H9 (cell line): ENCODE results near the gene ACSL4. TPM values are rescaled to one million over a fixed set of nuclear protein-coding genes. Genes with fewer than 3 reads are reported as not detected.
A peak's percentile ranks its signal among the peaks of the same experiment; 100 is the strongest.

ENCODE experiments used
- DNase-seq: peaks from one replicate; pipeline ENCODE4 v3.0.0-alpha.2; 2017
- H2AFZ ChIP-seq: one replicate; pipeline ENCODE4 v1.6.1; 2013; ENCODE audit warnings: mild to moderate bottlenecking, low read length, control low read depth, moderate library complexity
- H2AK5ac ChIP-seq: 2 replicates; pipeline ENCODE4 v1.6.1; 2013; ENCODE audit warnings: low read length, control low read depth, mixed read lengths; ENCODE audit not compliant: insufficient read length
- H2BK120ac ChIP-seq: one replicate; pipeline ENCODE4 v1.6.1; 2013; ENCODE audit warnings: low read depth, mild to moderate bottlenecking, low read length, control low read depth, inconsistent platforms; ENCODE audit not compliant: poor library complexity, severe bottlenecking
- H2BK12ac ChIP-seq: 2 replicates; pipeline ENCODE4 v1.6.1; 2013; ENCODE audit warnings: low read length, control low read depth, mixed read lengths, low read depth; ENCODE audit not compliant: insufficient read length
- H2BK15ac ChIP-seq: 2 replicates; pipeline ENCODE4 v1.6.1; 2013; ENCODE audit warnings: low read depth, low read length, control low read depth
- H2BK20ac ChIP-seq: one replicate; pipeline ENCODE4 v1.6.1; 2013; ENCODE audit warnings: low read depth, mild to moderate bottlenecking, low read length, control low read depth, inconsistent platforms; ENCODE audit not compliant: poor library complexity, severe bottlenecking
- H2BK5ac ChIP-seq: 2 replicates; pipeline ENCODE4 v1.6.1; 2013; ENCODE audit warnings: low read length, control low read depth, mixed read lengths; ENCODE audit not compliant: insufficient read length
- H3K14ac ChIP-seq: 2 replicates; pipeline ENCODE4 v1.6.1; 2013; ENCODE audit warnings: low read length, control low read depth; ENCODE audit not compliant: insufficient read depth
- H3K18ac ChIP-seq: 2 replicates; pipeline ENCODE4 v1.6.1; 2013; ENCODE audit warnings: low read depth, mild to moderate bottlenecking, mixed read lengths, low read length, control low read depth; ENCODE audit not compliant: insufficient read length
- H3K23ac ChIP-seq: 2 replicates; pipeline ENCODE4 v1.6.1; 2013; ENCODE audit warnings: low read length, control low read depth, mixed read lengths, low read depth; ENCODE audit not compliant: insufficient read length
- H3K23me2 ChIP-seq: 2 replicates; pipeline ENCODE4 v1.6.1; 2013; ENCODE audit warnings: low read depth, mild to moderate bottlenecking, mixed read lengths, low read length, control low read depth; ENCODE audit not compliant: insufficient read length, poor library complexity, severe bottlenecking
- H3K27ac ChIP-seq: 2 replicates; pipeline ENCODE4 v1.5.1; 2013; ENCODE audit warnings: low read length, control low read depth, mixed read lengths, low read depth; ENCODE audit not compliant: insufficient read length
- H3K27me3 ChIP-seq: 2 replicates; pipeline ENCODE4 v1.6.1; 2013; ENCODE audit warnings: low read length, control low read depth, inconsistent platforms; ENCODE audit not compliant: insufficient read depth
- H3K4ac ChIP-seq: 2 replicates; pipeline ENCODE4 v1.6.1; 2013; ENCODE audit warnings: low read depth, mild to moderate bottlenecking, control low read depth, inconsistent platforms, low read length, moderate library complexity
- H3K4me1 ChIP-seq: 2 replicates; pipeline ENCODE4 v1.6.1; 2013; ENCODE audit warnings: low read length, control low read depth, inconsistent platforms; ENCODE audit not compliant: insufficient read depth
- H3K4me2 ChIP-seq: 2 replicates; pipeline ENCODE4 v1.6.1; 2013; ENCODE audit warnings: low read length, control low read depth, mixed read lengths; ENCODE audit not compliant: insufficient read length, insufficient read depth
- H3K56ac ChIP-seq: 2 replicates; pipeline ENCODE4 v1.6.1; 2013; ENCODE audit warnings: low read depth, mild to moderate bottlenecking, mixed read lengths, low read length, control low read depth; ENCODE audit not compliant: insufficient read length
- H3K79me1 ChIP-seq: 2 replicates; pipeline ENCODE4 v1.6.1; 2013; ENCODE audit warnings: low read depth, mild to moderate bottlenecking, moderate library complexity, low read length, control low read depth, inconsistent platforms; ENCODE audit not compliant: insufficient read depth, poor library complexity, severe bottlenecking
- H3K79me2 ChIP-seq: 2 replicates; pipeline ENCODE4 v1.6.1; 2013; ENCODE audit warnings: low read length, control low read depth, inconsistent platforms; ENCODE audit not compliant: insufficient read depth
- H3K9ac ChIP-seq: 2 replicates; pipeline ENCODE4 v1.6.1; 2013; ENCODE audit warnings: low read length, control low read depth, mixed read lengths; ENCODE audit not compliant: insufficient read length; ENCODE audit errors: extremely low read depth
- H3K9me3 ChIP-seq: one replicate; pipeline ENCODE4 v1.6.1; 2013; ENCODE audit warnings: low read depth, low read length, inconsistent platforms; ENCODE audit not compliant: control insufficient read depth
- H3T11ph ChIP-seq: one replicate; pipeline ENCODE4 v1.6.1; 2013; ENCODE audit warnings: mild to moderate bottlenecking, low read length, control low read depth, inconsistent platforms
- H4K20me1 ChIP-seq: one replicate; pipeline ENCODE4 v1.6.1; 2013; ENCODE audit not compliant: control insufficient read depth, insufficient read length, insufficient read depth
- H4K5ac ChIP-seq: 2 replicates; pipeline ENCODE4 v1.6.1; 2013; ENCODE audit warnings: low read depth, mild to moderate bottlenecking, mixed read lengths, low read length, control low read depth; ENCODE audit not compliant: insufficient read length
- H4K8ac ChIP-seq: replicated peaks from 2 replicates; pipeline ENCODE4 v1.6.1; 2013; ENCODE audit warnings: low read length, control low read depth, mixed read lengths, low read depth; ENCODE audit not compliant: insufficient read length
- H4K91ac ChIP-seq: 2 replicates; pipeline ENCODE4 v1.6.1; 2013; ENCODE audit warnings: low read depth, mild to moderate bottlenecking, moderate library complexity, mixed read lengths, low read length, control low read depth; ENCODE audit not compliant: insufficient read length
- H3K27ac Mint-ChIP-seq, 3 experiments: 2 replicates in 2 of 3; 3 replicates in 1 of 3; pipeline ENCODE4 v1.8.0; 2020 to 2021; ENCODE audit warnings: mixed read lengths in 3 of 3, mild to moderate bottlenecking in 1 of 3, moderate library complexity in 1 of 3
- H3K27me3 Mint-ChIP-seq: 2 replicates; pipeline ENCODE4 v1.8.0; 2021; ENCODE audit warnings: low read depth, mild to moderate bottlenecking, moderate library complexity, mixed read lengths
- H3K36me3 Mint-ChIP-seq, 3 experiments: 2 replicates in 2 of 3; 3 replicates in 1 of 3; pipeline ENCODE4 v1.8.0; 2020 to 2021; ENCODE audit warnings: low read depth in 3 of 3, mixed read lengths in 3 of 3; ENCODE audit not compliant: insufficient read depth in 1 of 3
- H3K4me1 Mint-ChIP-seq, 2 experiments: 2 replicates each; pipeline ENCODE4 v1.8.0; 2020; ENCODE audit warnings: mixed read lengths in 2 of 2
- H3K4me3 Mint-ChIP-seq, 2 experiments: 2 replicates in 1 of 2; 3 replicates in 1 of 2; pipeline ENCODE4 v1.8.0; 2020 to 2021; ENCODE audit warnings: mild to moderate bottlenecking in 2 of 2, mixed read lengths in 2 of 2, moderate library complexity in 1 of 2
- H3K9me3 Mint-ChIP-seq, 2 experiments: 2 replicates in 1 of 2; 3 replicates in 1 of 2; pipeline ENCODE4 v1.8.0; 2020; ENCODE audit warnings: mild to moderate bottlenecking in 2 of 2, mixed read lengths in 2 of 2, moderate library complexity in 1 of 2
- CTCF ChIP-seq: fragments of 200-600 bp; sonication (generic); conservative IDR thresholded peaks from 3 replicates; pipeline ENCODE4 v1.8.0; 2021; ENCODE audit warnings: antibody characterized with exemption, mild to moderate bottlenecking
- WGBS: extraction: QIAGEN DNeasy Blood & Tissue Kit; methylation state at CpG from one replicate; pipeline ENCODE4 v1.1.7; 2013; ENCODE audit warnings: missing lambda C conversion rate, low lambda C conversion rate, mixed read lengths; ENCODE audit not compliant: insufficient read length; ENCODE audit errors: extremely low coverage; 5-methylcytosine and 5-hydroxymethylcytosine counted together
- total RNA-seq: library from RNA; stranded (reverse); gene quantifications from 2 replicates; pipeline ENCODE4 v1.2.1, GENCODE V29; 2021

The ACSL4 gene
- total RNA-seq, 1 experiment from 2014 or later: 41.6 TPM

- Mint-ChIP-seq H3K9me3 (peaks cover 5 to 10% of the 10 kb centered on the region in 2 experiments; a peak in 4 of 5 replicates), H3K27me3 (peaks cover 33% of the 10 kb centered on the region), H3K27ac (peak within 1 kb of the TSS in 1 of 3 experiments; percentile 91; a peak in 1 of 7 replicates), H3K36me3 (peaks cover 4 to 7% (median 5%) of the 10 kb centered on the region in 3 experiments; a peak in 6 of 7 replicates), H3K4me3 (peak within 1 kb of the TSS; percentile 58 to 62), H3K4me1 (peaks cover 8% of the 10 kb centered on the region in 2 experiments)
- Histone ChIP-seq H3K4me1 (no peaks in the 10 kb centered on the region), H3K18ac (peak within 1 kb of the TSS; percentile 63), H2BK5ac (no peak within 1 kb of the TSS), H3K27me3 (no peaks in the 10 kb centered on the region; the same call in 1 of the 2 replicates), H3K56ac (no peak within 1 kb of the TSS), H2BK12ac (peak within 1 kb of the TSS; percentile 66), H2BK15ac (no peak within 1 kb of the TSS), H4K20me1 (no peaks in the 10 kb centered on the region), H3K23ac (no peak within 1 kb of the TSS), H3K79me1 (no peaks in the 10 kb centered on the region), H4K5ac (no peak within 1 kb of the TSS), H3K23me2 (peaks cover 3% of the 10 kb centered on the region), H3K27ac (no peak within 1 kb of the TSS), H2BK120ac (no peak within 1 kb of the TSS), H4K8ac (no peak within 1 kb of the TSS), H3K4ac (no peak within 1 kb of the TSS), H3K9me3 (no peaks in the 10 kb centered on the region), H3K4me2 (peak within 1 kb of the TSS; percentile 41), H3K14ac (peak within 1 kb of the TSS; percentile 78), H3T11ph (no peak within 1 kb of the TSS), H3K79me2 (no peaks in the 10 kb centered on the region), H2AFZ (no peak within 1 kb of the TSS), H2BK20ac (no peak within 1 kb of the TSS), H2AK5ac (no peak within 1 kb of the TSS), H4K91ac (no peak within 1 kb of the TSS), H3K9ac (no peak within 1 kb of the TSS)
- TF ChIP-seq CTCF: no peak
- peak; percentile 75 for DNase-seq
- WGBS: no CpG with 5 or more reads among the region's 79 CpGs
These were observed 108.1 kb downstream of the ACSL4 start, which contains the start of gene KCNE5 for GRCh38 chrX:109624641-109625616. Gene KCNE5 (minus strand): TSS chrX:109625172. CDS start chrX:109625020, 152 bp downstream.
